ENCODE results near the gene PCDH12.

The PCDH12 gene

DNA sequence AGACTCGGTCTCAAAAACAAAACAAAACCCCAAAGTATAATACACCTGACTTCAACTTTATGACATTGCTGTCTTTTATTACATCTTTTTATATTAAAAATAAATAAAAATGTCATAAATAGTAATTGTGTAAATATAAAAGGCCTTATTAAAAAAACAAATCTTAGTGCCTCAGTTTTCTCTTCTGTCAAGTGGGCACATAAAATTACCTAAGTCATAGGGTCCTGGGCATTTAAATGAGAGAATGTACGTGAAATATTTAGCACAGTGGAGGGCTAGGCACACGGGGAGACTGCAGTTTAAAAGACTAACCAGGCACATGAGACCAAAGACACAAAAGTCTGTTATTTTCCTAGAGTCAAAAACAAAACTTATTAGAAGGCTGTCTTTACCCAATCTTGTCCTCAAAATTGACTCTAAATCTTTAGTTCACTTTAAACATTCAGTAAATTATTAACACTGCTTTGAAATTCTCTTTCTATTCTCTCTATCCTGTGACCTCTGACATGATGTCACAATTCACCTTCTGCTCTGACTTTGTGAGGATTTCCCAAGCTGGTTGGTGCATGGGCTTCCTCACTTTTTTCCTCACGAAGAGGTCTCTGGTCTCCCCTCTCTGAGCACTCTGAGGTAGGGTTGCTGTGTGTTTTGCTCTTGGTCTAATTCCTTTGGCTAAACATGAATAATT, 8.4 kb upstream of the PCDH12 start:
- no peak for DNase-seq (ENCODE audit: low read depth)

DNA sequence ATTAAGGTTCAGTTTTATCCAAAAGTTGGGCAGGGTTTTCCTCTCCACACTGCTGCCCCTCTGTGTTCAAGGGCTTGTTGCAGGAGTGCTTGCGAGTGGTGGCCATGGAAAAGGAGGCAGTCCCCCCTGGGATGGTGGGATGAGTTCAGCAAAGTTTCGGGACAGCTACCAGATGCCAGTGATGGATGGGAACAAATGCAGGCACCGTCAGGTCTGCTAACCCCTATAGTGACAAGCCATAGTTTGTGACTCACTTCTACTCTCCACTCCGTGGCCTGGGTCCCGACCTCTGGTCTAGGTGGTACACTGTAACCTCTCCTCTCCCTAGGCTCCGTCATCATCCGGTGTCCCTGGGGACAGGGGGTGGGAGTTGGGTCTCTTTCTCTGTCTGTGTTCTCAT, 7.1 kb upstream of the PCDH12 start:
- no peak for DNase-seq (ENCODE audit: low read depth)

DNA sequence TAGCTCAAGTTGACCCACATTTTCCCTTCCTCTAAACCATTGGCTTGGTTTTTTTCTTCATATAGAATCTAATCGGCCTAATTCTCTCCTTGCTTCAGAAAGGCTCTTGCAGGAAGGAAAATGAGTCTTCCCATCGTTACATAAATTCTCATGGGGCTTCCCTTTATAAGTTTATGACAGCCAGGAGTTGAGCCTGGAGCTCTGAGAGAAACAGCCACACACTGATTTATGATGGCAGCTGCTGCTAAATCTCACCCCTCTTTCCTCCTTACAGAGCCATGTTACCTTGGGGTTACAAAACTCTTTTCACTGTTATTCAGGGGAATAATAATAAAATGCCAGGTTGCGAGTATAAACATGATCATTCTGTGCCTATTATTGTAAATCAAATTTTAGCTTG, 5.7 kb upstream of the PCDH12 start:
- DNase-seq (ENCODE audit: low read depth) = no peak

DNA sequence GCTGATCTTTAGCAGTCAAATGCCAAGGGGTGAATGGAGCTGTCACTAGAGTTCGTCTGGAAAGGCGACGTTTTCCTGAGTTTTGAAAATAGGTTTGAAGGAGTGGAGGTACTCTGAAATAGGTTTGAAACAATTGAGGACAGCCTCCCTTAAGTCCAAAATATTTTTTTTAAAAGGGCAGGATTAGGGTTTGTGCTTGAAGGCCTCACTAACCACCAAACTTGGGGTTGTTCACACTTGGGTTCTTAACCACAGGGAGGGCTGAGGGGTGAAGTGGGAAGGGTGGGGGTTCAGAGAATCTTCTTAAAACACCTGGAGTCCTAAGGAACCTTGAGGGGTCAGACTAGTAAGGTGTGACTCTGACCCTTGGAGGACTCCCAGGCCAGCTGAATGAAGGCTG, 3.5 kb upstream of the PCDH12 start:
- DNase-seq (ENCODE audit: low read depth) = no peak

DNA sequence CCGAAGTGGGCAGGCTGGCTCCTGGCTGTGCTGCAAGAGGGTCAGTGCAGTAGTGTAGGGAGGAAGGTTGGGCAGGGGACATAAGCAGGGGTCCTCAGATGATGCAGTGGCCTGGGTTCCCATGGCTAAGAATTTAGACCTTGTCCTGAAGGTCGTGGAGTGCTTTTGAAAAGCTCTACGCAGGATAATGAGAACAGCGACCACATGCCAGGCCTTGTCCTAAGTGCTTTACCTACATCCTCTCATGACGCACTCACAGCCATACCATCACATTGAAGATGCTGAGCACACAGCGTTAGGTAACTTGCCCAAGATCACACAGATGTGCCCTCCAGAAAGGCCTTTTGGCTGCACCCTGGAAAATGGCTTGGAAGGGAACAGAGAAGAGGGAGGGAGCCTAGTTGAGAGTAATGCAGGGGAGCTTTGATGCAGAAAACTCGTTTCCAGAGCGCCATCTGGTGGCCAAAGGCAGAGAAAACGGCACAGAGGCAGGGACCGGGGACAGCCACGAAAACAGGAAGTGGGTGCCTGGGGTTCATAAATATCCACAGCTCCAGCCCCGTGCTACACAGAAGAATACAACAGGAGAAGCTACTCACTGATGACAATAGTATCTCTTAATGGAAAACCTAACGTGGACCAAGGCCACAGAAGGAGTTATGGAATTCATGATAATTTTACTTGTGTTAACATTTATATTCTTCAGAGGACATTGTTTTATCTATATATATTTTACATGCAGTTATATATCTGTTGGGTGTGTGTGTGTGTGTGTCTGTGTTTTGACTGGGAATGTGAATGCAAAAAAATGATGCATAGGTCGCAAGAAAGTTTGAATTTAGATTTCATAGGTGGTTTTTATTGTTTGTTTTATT, 2.7 kb upstream of the PCDH12 start:
- DNase-seq (ENCODE audit: low read depth) = peak; percentile 92

DNA sequence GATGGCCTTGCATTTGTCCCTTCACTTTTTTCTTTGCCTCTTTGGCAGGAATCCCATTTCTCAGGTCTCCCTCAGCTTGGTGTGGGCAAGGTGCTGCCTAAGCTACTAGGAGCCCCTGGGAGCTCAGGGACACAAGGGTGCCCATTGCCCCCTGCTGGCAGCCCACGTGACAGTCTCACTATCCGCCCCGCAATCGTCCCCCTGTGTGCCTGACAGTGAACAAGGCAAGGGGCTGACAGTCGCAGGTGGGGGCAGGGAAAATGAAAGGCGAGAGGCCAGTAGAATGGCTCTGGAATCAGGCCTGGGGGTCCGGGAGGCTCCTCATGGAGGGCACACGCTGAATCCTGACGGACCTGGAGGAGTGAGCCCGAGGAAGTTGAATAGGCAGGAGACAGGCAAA, 2.0 kb upstream of the PCDH12 start:
- DNase-seq (ENCODE audit: low read depth) = no peak

DNA sequence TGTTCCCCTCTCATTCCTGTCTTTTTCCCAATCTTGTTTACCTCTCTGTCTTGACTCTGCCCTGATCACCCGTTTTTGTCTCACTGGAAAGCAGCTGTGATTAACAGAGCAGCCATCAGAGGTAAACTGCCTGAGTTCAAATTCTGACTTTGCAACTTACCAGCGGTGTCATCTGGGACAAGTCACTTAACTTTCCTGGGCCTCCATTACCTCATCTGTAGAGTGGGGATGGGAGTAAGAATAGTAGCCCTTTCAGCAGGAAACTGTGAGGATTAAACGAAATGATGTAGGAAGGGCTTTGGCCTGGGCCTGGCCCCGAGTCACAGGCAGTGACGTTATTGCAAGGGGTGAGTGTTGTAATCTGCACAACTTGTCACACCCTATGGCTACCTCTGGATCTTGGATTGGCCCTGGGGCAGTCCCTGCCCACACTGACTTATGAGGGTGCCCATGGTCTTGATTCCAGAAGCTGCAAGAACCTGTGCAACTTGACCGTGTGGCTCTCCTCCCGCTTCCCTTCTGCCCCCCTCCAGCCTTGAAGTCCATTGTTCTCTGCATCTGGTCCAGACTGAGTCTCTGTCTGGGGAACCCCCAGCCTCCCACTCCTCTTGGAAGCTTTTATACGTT, 657 bp upstream of the PCDH12 start:
- no peak for DNase-seq (ENCODE audit: low read depth)

DNA sequence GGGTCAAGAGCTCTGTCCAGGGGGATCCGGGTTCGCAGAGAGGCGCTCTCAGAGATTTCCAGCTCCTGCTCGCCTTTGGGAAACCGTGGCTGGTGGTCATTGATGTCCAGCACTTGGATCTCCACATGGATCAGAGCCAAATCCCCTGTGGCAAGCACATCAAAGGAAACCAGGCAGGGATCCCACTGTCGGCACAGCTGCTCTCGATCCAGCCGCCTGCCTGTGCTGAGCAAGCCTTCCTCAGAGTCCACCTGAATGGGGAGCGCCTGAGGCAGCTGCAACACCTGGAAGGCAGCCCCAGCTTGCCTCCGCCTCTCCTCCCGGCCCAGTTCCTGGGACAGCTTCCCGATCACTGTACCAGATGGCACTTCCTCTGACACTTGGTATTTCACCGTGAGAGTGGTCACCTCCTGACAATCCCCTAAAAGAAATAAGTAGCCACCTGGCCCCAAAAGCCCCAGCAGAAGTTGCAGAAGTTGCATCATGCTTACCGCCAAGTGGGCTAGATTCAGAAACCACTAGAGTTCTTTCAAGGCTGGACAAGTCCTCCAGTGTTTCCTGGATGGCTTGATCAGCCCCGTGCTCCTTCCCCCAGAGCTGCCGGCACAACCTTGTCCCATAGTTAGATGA, 520 bp downstream of the PCDH12 start:
- no peak for DNase-seq (ENCODE audit: low read depth)

DNA sequence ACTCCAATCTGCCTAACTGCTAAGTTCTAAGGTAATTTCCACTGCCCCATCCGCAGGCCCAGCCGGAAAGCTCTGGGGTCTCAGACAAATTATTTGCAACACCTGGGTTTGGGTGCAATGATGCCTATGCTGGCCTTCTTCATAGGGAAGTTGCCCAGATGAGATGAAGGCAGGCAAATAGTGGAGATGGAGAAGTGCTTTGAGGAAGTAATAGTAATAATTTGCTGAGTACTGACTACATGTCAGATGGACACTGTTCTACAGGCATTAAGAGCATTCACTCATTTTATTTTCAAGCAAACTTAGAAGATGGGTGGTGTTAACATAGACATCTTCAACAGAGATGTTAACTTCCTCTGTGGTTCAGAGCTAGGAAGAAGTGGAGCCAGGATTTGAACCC, 3.8 kb downstream of the PCDH12 start:
- no peak for DNase-seq (ENCODE audit: low read depth)

DNA sequence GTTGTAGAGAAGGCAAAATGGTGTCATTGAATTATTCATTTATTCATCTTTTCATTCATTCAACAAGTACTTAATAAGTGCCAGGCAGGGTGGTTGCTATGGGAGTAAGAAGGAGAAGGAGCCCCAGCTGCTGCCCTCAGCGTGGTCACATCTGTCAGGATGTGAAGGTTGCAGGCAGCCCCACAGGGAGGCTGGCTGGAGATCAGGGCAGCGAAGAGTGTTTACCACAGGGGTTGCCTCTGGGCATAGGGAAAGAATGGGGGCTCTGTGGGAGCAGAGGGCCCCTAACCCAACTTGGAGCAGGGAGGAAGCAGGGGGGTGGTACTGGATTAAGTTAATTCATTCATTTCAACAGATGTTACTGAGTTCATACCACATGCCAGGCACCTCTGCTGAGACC, 6.0 kb downstream of the PCDH12 start:
- no peak for DNase-seq (ENCODE audit: low read depth)

DNA sequence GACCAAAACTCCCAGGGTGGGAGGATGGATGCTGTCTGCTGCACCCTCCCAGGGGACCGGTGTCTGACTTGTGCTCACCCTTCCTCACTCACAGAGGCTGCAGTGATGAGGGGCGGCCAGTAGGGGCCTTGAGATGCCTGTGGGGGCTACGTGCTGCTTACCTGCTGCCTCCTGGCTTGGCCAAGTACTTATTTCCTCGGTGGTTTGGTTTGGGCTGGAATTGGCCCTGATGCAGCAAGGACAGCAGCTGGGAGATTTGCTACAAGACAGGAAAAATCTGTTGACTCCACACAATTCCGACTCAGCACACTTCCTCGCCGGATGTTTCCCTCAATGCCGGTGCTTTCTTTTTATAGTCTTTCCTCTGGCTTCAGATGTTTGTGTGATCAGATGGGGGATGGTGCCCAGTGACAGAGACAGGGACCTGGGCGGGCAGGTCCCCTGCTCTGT, 6.6 kb downstream of the PCDH12 start:
- DNase-seq (ENCODE audit: low read depth) = no peak

DNA sequence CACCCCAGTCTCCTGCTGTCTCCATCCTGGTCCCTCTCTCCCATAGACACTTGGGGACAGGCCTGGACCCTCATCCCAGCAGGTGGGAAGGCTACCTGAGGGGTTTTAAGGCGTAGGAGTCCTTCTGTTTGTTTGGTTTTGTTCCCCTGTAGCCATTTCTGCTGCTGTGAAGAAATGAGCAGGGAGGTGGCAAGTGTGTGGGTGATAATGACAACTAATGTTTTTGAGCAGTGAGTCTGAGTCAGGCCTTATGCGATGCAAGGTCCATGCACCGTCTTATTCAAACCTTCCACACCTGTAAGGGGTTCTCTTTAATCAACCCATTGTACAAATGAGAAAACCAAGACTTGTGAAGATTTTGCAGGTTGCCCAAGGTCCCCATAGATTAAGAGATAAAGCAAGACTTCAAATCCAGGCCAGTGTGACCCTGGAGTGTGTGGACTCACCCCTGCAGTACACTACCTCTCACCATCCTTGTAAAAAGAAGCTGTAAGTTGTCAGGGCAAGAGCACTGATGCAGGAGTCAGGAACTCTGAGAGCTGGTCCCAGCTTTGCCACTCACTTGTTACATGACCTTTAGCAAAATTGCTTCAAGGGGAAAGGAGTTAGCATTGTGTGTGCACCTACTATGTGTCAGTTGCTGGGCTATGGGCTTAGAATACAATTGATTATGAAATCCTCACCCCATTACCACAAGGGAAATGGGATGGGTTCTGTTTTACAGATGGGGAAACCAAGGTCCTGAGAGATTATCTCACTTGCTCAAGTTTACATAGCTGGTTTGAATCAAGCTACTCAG, 7.6 kb downstream of the PCDH12 start:
- no peak for DNase-seq (ENCODE audit: low read depth)

DNA sequence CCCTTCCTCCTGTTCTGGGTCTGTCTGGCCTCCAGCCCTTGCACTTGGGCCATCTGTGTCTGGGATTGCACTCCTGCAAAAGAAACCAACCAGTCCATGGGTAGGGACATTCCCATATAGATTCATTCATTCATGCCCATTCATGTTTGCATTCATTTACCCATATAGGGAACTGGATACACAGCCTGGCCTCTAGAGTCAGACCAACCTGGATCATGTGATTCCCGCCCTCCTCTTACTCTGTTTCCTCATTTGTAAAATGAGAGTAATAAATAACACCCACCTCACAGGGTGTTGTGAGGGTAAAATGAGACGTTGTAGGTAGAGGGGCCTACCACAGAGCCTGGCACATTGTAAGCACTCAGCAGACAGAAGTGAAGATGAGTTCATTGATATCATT, 8.5 kb downstream of the PCDH12 start:
- no peak for DNase-seq (ENCODE audit: low read depth)

DNA sequence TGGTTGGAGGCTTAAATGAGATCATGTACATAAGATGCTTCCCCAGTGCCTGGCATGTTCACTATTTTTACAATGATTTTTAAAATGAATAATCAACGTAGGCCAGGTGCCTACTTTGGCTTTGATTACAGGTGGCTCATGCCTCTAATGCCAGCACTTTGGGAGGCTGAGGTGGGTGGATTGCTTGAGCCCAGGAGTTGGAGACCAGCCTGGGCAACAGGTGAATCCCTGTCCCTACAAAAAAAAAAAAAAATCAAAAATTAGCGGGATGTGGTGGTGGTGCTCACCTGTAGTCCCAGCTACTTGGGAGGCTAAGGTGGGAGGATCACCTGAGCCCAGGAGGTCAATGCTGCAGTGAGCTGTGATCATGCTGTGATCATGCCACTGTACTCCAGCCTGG, 9.2 kb downstream of the PCDH12 start:
- DNase-seq (ENCODE audit: low read depth) = no peak

DNA sequence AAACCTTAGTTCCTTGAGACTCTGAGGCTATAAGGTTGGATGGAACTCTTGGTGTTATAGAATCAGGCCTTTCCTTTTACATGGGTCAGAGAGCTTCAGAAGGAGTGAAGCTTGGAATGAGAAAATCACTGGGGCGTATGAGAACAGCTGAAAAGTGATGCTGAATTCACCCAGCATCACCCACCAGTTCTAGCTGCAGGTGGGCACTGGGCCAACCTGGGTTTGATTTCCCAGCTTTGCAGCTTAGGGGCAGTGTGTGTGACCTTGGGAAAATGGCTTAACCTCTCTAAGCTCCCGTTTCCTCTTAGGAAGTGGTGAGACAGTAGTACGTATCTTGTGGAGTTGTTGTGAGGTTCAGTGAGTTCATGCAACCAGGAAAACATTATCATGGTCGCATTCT, 10.7 kb downstream of the PCDH12 start:
- no peak for DNase-seq (ENCODE audit: low read depth)

DNA sequence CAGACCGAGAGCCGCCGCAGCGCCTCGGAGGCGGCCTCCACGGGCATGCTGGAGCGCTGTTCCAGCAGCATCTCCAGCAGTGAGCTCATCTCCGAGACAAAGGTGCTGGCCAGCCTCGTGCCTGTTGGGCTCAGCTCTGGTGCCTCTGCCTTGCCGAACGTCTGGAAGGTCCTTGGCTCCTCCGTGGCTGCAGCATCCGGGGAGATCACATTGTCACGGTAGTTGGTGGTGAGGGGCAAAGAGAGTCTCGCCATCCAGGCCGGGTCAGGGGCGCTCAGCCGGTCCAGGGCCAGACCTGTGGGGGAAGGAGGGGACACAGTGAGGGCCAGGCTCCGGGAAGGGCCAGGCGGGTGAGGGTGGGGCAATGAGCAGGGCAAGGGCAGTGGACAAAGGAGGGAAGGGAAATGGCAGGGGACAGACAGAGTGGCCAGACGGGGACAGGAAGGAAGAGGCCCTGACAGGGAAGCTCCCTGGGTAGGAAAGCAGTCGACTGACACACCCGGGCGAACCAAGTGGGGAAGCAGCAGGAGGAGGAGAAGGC, 12.4 kb downstream of the PCDH12 start:
- DNase-seq (ENCODE audit: low read depth) = no peak

DNA sequence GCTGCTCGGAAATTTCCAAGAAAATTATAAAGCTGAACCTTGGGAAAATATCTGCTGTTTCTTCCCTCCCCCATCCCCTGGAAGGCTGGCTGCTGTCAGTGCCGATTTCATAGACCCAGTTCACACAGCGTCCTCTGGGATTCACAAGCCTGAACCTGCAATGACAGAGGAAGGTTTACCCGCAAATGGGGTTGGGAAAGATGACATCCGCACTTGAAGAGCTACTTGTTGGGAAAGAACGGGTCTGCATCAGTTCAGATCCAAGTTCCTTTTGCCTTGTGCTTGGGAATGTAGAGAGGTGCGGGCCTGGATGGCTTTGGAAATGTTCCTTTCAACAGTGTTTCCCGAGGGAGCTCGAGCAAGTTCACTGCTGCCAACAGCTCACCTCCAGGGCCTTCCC, 13.9 kb downstream of the PCDH12 start:
- DNase-seq (ENCODE audit: low read depth) = no peak

DNA sequence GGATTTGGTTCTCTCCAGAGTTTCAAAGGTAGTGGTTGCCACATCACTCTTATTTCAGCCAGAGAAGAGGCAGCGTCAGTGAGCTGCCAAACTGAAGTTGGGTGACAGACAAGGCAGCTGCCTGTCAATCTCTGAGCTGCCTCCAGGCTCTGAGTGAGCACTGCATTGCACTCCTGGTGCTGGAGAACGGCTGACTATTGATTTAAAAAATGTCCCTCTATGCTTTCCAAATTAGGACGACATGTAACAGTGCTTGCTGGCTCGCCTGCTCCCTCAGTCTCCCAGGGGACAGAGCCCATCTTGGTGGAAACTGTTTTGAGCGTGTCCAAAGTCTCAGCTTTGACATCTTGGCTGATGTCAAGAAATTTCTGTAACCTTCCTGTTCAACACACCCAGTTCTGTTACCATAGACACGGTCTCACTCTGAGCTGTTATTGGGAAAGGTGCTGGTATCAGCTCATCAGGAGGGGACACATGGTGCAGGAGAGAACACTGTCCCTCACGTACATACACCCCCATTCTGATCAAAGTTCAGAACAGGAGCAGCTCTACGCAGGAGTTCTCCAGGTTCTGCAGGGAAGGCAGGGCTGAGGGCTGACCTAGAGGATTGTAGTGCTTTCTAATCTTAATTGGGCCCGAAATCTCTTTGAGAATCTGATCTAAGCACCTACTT, 15.7 kb downstream of the PCDH12 start:
- DNase-seq (ENCODE audit: low read depth) = no peak

DNA sequence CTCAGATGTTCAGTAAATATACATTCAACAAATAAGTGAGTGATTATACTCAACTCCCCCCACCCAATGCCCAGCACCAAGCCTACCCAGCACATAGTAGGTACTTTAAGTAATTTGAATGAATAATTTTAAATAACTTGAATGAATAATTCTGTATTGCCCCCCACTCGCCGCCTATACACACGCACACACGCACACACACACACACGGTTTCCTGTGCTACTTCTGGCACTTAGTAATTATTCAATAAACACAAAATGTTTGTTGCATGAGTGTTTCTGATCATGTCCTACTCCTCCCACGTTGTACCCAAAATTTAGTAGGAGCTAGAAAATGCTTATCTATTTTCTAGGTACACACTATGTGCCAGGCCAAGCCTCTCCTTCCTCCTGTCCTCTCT, 16.2 kb downstream of the PCDH12 start:
- no peak for DNase-seq (ENCODE audit: low read depth)

DNA sequence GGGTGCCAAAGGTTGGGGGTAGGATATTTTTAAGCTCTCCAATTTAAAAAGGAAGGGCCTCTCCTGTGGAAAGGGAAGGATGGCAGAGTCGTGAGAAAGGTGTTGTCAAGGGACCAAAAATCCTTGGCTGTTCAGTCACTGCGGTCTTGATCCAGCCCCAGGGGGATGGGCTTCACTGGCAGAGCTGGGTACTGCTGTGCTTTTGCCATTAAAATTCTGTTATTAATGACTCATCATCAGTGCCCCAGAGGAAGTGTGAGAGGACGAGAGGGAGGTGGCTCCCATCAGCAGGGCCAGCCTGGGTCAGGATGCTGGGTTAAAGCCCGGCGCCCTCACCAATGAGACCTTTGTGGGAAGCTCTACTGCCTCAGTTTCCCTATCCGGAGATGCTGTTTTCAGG, 16.7 kb downstream of the PCDH12 start:
- no peak for DNase-seq (ENCODE audit: low read depth)

DNA sequence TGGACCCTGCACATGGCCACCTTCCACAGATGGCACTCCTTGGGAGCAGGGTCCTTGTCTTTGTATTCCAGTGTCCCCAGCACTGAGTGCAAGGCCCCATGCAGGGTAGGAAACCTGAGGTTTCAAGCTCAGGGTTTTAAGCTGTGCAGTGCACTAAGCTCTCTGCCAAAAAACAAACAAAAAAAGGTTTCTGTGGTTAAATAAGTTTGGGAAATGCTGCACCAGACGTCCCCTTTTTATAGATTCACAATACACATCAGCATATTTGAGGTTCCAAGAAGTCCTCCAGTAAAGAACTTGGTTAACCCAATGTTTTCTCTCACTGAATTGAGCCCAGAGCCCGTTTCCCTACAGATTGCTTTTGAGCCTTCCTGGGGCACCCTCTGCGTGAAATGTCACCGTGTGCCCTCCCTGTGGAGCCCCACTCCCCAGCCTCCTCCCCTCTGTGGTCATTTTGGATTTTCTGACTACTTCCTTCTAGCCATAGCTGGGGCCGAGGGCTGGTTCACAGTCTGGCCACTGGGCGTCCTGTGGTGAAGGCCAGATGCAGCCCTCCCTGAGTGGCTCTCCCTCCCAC, 17.2 kb downstream of the PCDH12 start:
- DNase-seq (ENCODE audit: low read depth) = no peak
